ENCODE measurements around the gene L3MBTL4.

The L3MBTL4 gene

DNA sequence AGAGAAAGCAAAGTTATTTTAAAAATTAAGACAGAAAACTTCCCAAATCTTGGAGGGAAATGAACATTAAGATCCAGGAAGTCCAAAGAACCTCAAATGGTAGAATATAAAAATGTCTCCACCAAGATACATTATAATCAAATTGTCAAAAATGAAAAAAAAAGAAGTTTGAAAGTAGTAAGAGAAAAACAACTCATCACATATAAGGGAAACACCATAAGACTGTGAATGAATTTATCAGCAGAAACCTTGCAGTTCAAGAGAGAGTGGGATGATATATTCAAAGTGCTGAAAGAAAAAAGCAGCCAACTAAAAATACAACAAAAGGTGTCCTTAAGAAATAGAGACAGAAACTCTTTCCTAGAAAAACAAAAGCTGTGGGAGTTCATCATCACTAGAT, 73.0 kb downstream of the L3MBTL4 start:
- CTCF ChIA-PET = no interaction called here
- POLR2A ChIA-PET = no interaction called here
- TF ChIP-seq, protein P1, sequence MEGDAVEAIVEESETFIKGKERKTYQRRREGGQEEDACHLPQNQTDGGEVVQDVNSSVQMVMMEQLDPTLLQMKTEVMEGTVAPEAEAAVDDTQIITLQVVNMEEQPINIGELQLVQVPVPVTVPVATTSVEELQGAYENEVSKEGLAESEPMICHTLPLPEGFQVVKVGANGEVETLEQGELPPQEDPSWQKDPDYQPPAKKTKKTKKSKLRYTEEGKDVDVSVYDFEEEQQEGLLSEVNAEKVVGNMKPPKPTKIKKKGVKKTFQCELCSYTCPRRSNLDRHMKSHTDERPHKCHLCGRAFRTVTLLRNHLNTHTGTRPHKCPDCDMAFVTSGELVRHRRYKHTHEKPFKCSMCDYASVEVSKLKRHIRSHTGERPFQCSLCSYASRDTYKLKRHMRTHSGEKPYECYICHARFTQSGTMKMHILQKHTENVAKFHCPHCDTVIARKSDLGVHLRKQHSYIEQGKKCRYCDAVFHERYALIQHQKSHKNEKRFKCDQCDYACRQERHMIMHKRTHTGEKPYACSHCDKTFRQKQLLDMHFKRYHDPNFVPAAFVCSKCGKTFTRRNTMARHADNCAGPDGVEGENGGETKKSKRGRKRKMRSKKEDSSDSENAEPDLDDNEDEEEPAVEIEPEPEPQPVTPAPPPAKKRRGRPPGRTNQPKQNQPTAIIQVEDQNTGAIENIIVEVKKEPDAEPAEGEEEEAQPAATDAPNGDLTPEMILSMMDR (IDR thresholded peaks at IDR 0.05; ENCODE audit: control extremely low read depth, extremely low read depth, low read depth, missing control alignments) = no peak
- DNase-seq (ENCODE audit: extremely low spot score) = no peak

DNA sequence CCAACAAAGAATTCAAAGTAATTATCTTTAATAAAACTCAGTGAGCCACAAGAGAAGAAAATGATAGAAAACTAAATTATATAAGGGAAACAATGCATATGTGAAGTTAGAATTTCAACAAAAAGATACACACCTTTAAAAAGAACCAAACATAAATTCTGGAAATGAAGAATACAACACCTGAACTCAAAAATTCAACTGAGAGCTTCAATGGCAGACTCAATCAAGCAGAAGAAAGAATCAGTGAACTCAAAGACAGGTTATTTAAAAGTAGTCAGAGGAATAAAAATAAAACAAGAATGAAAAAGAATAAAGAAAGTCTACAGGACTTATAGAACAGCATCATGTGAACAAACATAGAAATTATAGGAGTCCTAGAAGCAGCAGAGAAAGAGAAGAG, 73.4 kb downstream of the L3MBTL4 start:
- CTCF ChIA-PET = interaction anchor here (1.7 kb wide), 1 partner anchor 10 kb away, joined by 3 read pairs; no protein-coding TSS in a partner anchor
- DNase-seq (ENCODE audit: extremely low spot score) = no peak
- TF ChIP-seq, protein P1 (IDR thresholded peaks at IDR 0.05; ENCODE audit: control extremely low read depth, extremely low read depth, low read depth, missing control alignments) = no peak
- POLR2A ChIA-PET = no interaction called here

DNA sequence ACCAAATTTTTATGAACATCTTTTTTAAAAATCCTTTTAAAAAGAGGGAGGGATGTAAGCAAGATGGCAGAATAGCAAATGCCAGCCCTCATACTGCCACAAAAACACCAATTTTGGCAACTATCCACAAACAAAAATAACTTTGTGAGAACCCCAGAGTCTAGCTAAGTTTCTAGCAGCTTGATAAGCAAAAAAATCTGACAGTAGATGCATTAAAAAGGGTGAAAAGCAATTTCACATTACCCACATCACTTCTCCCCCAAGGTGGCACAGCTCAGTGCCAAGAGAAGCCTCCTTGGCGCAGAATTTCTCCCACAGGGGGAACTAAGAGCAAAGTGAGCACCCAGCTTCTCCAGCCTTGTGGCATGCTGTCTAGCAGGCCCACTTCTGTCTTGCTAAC, 74.6 kb downstream of the L3MBTL4 start:
- POLR2A ChIA-PET = no interaction called here
- no peak for DNase-seq (ENCODE audit: extremely low spot score)
- CTCF ChIA-PET = interaction anchor here (1.2 to 1.7 kb wide), 2 partner anchors 9 to 12 kb away, joined by 3 read pairs; no protein-coding TSS in a partner anchor
- TF ChIP-seq, protein P1 (IDR thresholded peaks at IDR 0.05; ENCODE audit: control extremely low read depth, extremely low read depth, low read depth, missing control alignments) = no peak

DNA sequence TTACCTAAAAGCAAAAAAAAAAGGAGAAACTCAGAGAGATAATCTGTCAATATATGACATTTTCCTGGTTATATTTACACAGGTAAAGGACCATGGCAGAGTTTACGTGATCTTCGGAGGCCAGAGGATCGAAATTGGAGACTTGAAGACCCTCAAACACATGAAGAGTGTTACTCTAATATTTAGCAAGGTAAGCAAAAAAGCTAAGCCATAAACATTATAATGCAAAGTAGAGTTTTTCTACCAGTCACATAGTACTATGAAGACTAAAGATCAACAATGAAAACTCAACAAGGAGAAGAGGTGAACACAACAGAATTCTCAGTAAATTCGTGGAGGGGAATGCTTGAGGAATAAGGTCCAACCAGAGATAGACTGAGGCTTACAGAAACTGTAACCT, 78.5 kb downstream of the L3MBTL4 start:
- TF ChIP-seq, protein P1 (IDR thresholded peaks at IDR 0.05; ENCODE audit: control extremely low read depth, extremely low read depth, low read depth, missing control alignments) = no peak
- ChIA-PET CTCF (no interaction called here), POLR2A (no interaction called here)
- no peak for DNase-seq (ENCODE audit: extremely low spot score)

DNA sequence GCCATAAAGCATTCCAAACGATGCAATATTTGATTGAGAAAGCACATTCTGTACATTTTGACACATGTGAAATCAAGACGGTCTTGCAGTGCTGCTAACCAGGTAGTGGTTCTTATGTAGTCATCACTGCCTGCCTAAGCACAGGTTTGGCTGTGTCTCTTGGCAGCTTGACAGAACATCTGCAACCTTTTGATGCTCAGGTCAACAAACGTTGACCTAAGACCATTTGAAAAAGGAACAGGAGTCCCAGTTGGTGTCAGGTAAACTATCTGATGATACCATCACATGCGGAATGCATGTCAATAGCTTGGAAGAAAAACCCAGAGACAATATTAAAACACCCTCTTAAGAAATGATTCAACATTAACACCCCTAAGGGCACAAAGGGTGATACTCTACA, 80.7 kb downstream of the L3MBTL4 start:
- TF ChIP-seq, protein P1 (IDR thresholded peaks at IDR 0.05; ENCODE audit: control extremely low read depth, extremely low read depth, low read depth, missing control alignments) = no peak
- ChIA-PET CTCF (interaction anchor here (0.8 to 3.1 kb wide), 2 partner anchors 10 to 15 kb away, joined by 3 to 8 read pairs; no protein-coding TSS in a partner anchor), POLR2A (no interaction called here)
- DNase-seq (ENCODE audit: extremely low spot score) = no peak

DNA sequence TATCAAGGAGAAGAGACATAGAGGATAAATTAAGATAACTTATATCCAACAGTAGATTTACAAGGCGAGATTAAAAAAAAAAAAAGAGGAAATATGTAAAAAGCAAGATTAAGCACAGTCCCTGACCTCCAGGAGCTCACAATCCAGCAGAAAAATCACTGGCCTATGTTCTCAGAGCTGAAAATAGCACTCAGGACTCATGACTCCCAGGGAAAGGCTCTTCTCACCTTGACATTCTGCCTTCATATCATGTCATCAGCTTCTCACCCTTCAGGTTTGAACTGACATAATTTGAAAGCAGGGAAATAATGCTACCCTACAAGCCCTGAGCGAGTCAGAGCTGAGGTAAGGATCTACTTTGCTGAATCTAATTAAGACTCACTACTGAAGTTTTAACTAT, 82.8 kb downstream of the L3MBTL4 start:
- TF ChIP-seq, protein P1 (IDR thresholded peaks at IDR 0.05; ENCODE audit: control extremely low read depth, extremely low read depth, low read depth, missing control alignments) = no peak
- ChIA-PET POLR2A (no interaction called here), CTCF (interaction anchor here (1.1 to 2.1 kb wide), 2 partner anchors 15 to 50 kb away, joined by 3 to 5 read pairs; no protein-coding TSS in a partner anchor)
- DNase-seq (ENCODE audit: extremely low spot score) = no peak

DNA sequence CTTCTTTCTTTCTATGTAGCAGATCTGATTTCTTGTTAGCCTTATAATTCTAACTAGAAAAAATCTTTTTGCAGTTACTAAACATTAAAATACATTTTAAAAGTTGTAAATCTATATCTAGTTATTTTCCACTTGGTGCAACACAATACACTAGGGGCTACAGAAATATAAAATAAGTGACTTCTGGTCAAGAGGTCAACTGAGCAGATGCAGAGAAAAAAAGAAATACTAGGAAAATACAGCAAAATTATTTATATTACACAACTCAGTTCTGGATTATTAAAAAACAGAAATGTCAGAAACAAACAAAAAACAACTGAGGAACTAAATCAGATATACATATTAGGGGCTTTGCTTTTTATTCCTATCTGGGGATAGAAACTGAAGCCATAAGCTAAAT, 83.9 kb downstream of the L3MBTL4 start:
- no peak for DNase-seq (ENCODE audit: extremely low spot score)
- TF ChIP-seq, protein P1 (IDR thresholded peaks at IDR 0.05; ENCODE audit: control extremely low read depth, extremely low read depth, low read depth, missing control alignments) = no peak
- CTCF ChIA-PET = no interaction called here
- POLR2A ChIA-PET = no interaction called here
